H9 (cell line): ENCODE measurements around the gene DAZAP2. TPM values are rescaled to one million over a fixed set of nuclear protein-coding genes. Genes with fewer than 3 reads are reported as not detected.

Experiments used
- DNase-seq: peaks from one replicate; pipeline ENCODE4 v3.0.0-alpha.2; 2017
- H2AFZ ChIP-seq: one replicate; pipeline ENCODE4 v1.6.1; 2013; ENCODE audit warnings: mild to moderate bottlenecking, low read length, control low read depth, moderate library complexity
- H2AK5ac ChIP-seq: 2 replicates; pipeline ENCODE4 v1.6.1; 2013; ENCODE audit warnings: low read length, control low read depth, mixed read lengths; ENCODE audit not compliant: insufficient read length
- H2BK120ac ChIP-seq: one replicate; pipeline ENCODE4 v1.6.1; 2013; ENCODE audit warnings: low read depth, mild to moderate bottlenecking, low read length, control low read depth, inconsistent platforms; ENCODE audit not compliant: poor library complexity, severe bottlenecking
- H2BK12ac ChIP-seq: 2 replicates; pipeline ENCODE4 v1.6.1; 2013; ENCODE audit warnings: low read length, control low read depth, mixed read lengths, low read depth; ENCODE audit not compliant: insufficient read length
- H2BK15ac ChIP-seq: 2 replicates; pipeline ENCODE4 v1.6.1; 2013; ENCODE audit warnings: low read depth, low read length, control low read depth
- H2BK20ac ChIP-seq: one replicate; pipeline ENCODE4 v1.6.1; 2013; ENCODE audit warnings: low read depth, mild to moderate bottlenecking, low read length, control low read depth, inconsistent platforms; ENCODE audit not compliant: poor library complexity, severe bottlenecking
- H2BK5ac ChIP-seq: 2 replicates; pipeline ENCODE4 v1.6.1; 2013; ENCODE audit warnings: low read length, control low read depth, mixed read lengths; ENCODE audit not compliant: insufficient read length
- H3K14ac ChIP-seq: 2 replicates; pipeline ENCODE4 v1.6.1; 2013; ENCODE audit warnings: low read length, control low read depth; ENCODE audit not compliant: insufficient read depth
- H3K18ac ChIP-seq: 2 replicates; pipeline ENCODE4 v1.6.1; 2013; ENCODE audit warnings: low read depth, mild to moderate bottlenecking, mixed read lengths, low read length, control low read depth; ENCODE audit not compliant: insufficient read length
- H3K23ac ChIP-seq: 2 replicates; pipeline ENCODE4 v1.6.1; 2013; ENCODE audit warnings: low read length, control low read depth, mixed read lengths, low read depth; ENCODE audit not compliant: insufficient read length
- H3K23me2 ChIP-seq: 2 replicates; pipeline ENCODE4 v1.6.1; 2013; ENCODE audit warnings: low read depth, mild to moderate bottlenecking, mixed read lengths, low read length, control low read depth; ENCODE audit not compliant: insufficient read length, poor library complexity, severe bottlenecking
- H3K27ac ChIP-seq: 2 replicates; pipeline ENCODE4 v1.5.1; 2013; ENCODE audit warnings: low read length, control low read depth, mixed read lengths, low read depth; ENCODE audit not compliant: insufficient read length
- H3K27me3 ChIP-seq: 2 replicates; pipeline ENCODE4 v1.6.1; 2013; ENCODE audit warnings: low read length, control low read depth, inconsistent platforms; ENCODE audit not compliant: insufficient read depth
- H3K4ac ChIP-seq: 2 replicates; pipeline ENCODE4 v1.6.1; 2013; ENCODE audit warnings: low read depth, mild to moderate bottlenecking, control low read depth, inconsistent platforms, low read length, moderate library complexity
- H3K4me1 ChIP-seq: 2 replicates; pipeline ENCODE4 v1.6.1; 2013; ENCODE audit warnings: low read length, control low read depth, inconsistent platforms; ENCODE audit not compliant: insufficient read depth
- H3K4me2 ChIP-seq: 2 replicates; pipeline ENCODE4 v1.6.1; 2013; ENCODE audit warnings: low read length, control low read depth, mixed read lengths; ENCODE audit not compliant: insufficient read length, insufficient read depth
- H3K56ac ChIP-seq: 2 replicates; pipeline ENCODE4 v1.6.1; 2013; ENCODE audit warnings: low read depth, mild to moderate bottlenecking, mixed read lengths, low read length, control low read depth; ENCODE audit not compliant: insufficient read length
- H3K79me1 ChIP-seq: 2 replicates; pipeline ENCODE4 v1.6.1; 2013; ENCODE audit warnings: low read depth, mild to moderate bottlenecking, moderate library complexity, low read length, control low read depth, inconsistent platforms; ENCODE audit not compliant: insufficient read depth, poor library complexity, severe bottlenecking
- H3K79me2 ChIP-seq: 2 replicates; pipeline ENCODE4 v1.6.1; 2013; ENCODE audit warnings: low read length, control low read depth, inconsistent platforms; ENCODE audit not compliant: insufficient read depth
- H3K9ac ChIP-seq: 2 replicates; pipeline ENCODE4 v1.6.1; 2013; ENCODE audit warnings: low read length, control low read depth, mixed read lengths; ENCODE audit not compliant: insufficient read length; ENCODE audit errors: extremely low read depth
- H3K9me3 ChIP-seq: one replicate; pipeline ENCODE4 v1.6.1; 2013; ENCODE audit warnings: low read depth, low read length, inconsistent platforms; ENCODE audit not compliant: control insufficient read depth
- H3T11ph ChIP-seq: one replicate; pipeline ENCODE4 v1.6.1; 2013; ENCODE audit warnings: mild to moderate bottlenecking, low read length, control low read depth, inconsistent platforms
- H4K20me1 ChIP-seq: one replicate; pipeline ENCODE4 v1.6.1; 2013; ENCODE audit not compliant: control insufficient read depth, insufficient read length, insufficient read depth
- H4K5ac ChIP-seq: 2 replicates; pipeline ENCODE4 v1.6.1; 2013; ENCODE audit warnings: low read depth, mild to moderate bottlenecking, mixed read lengths, low read length, control low read depth; ENCODE audit not compliant: insufficient read length
- H4K8ac ChIP-seq: replicated peaks from 2 replicates; pipeline ENCODE4 v1.6.1; 2013; ENCODE audit warnings: low read length, control low read depth, mixed read lengths, low read depth; ENCODE audit not compliant: insufficient read length
- H4K91ac ChIP-seq: 2 replicates; pipeline ENCODE4 v1.6.1; 2013; ENCODE audit warnings: low read depth, mild to moderate bottlenecking, moderate library complexity, mixed read lengths, low read length, control low read depth; ENCODE audit not compliant: insufficient read length
- H3K27ac Mint-ChIP-seq, 3 experiments: 2 replicates in 2 of 3; 3 replicates in 1 of 3; pipeline ENCODE4 v1.8.0; 2020 to 2021; ENCODE audit warnings: mixed read lengths in 3 of 3, mild to moderate bottlenecking in 1 of 3, moderate library complexity in 1 of 3
- H3K27me3 Mint-ChIP-seq: 2 replicates; pipeline ENCODE4 v1.8.0; 2021; ENCODE audit warnings: low read depth, mild to moderate bottlenecking, moderate library complexity, mixed read lengths
- H3K36me3 Mint-ChIP-seq, 3 experiments: 2 replicates in 2 of 3; 3 replicates in 1 of 3; pipeline ENCODE4 v1.8.0; 2020 to 2021; ENCODE audit warnings: low read depth in 3 of 3, mixed read lengths in 3 of 3; ENCODE audit not compliant: insufficient read depth in 1 of 3
- H3K4me1 Mint-ChIP-seq, 2 experiments: 2 replicates each; pipeline ENCODE4 v1.8.0; 2020; ENCODE audit warnings: mixed read lengths in 2 of 2
- H3K4me3 Mint-ChIP-seq, 2 experiments: 2 replicates in 1 of 2; 3 replicates in 1 of 2; pipeline ENCODE4 v1.8.0; 2020 to 2021; ENCODE audit warnings: mild to moderate bottlenecking in 2 of 2, mixed read lengths in 2 of 2, moderate library complexity in 1 of 2
- H3K9me3 Mint-ChIP-seq, 2 experiments: 2 replicates in 1 of 2; 3 replicates in 1 of 2; pipeline ENCODE4 v1.8.0; 2020; ENCODE audit warnings: mild to moderate bottlenecking in 2 of 2, mixed read lengths in 2 of 2, moderate library complexity in 1 of 2
- CTCF ChIP-seq: fragments of 200-600 bp; sonication (generic); conservative IDR thresholded peaks from 3 replicates; pipeline ENCODE4 v1.8.0; 2021; ENCODE audit warnings: antibody characterized with exemption, mild to moderate bottlenecking
- WGBS: extraction: QIAGEN DNeasy Blood & Tissue Kit; methylation state at CpG from one replicate; pipeline ENCODE4 v1.1.7; 2013; ENCODE audit warnings: missing lambda C conversion rate, low lambda C conversion rate, mixed read lengths; ENCODE audit not compliant: insufficient read length; ENCODE audit errors: extremely low coverage; 5-methylcytosine and 5-hydroxymethylcytosine counted together
- total RNA-seq: library from RNA; stranded (reverse); gene quantifications from 2 replicates; pipeline ENCODE4 v1.2.1, GENCODE V29; 2021

DAZAP2 gene
- total RNA-seq, 1 experiment from 2014 or later: 23.6 TPM

GRCh38 chr12:51217133-51217967, 21.3 kb upstream of the DAZAP2 start:
- H3K27me3 ChIP-seq: no peaks in the 10 kb centered on the region

More at GRCh38 chr12:51217133-51217967, 21.3 kb upstream of the DAZAP2 start:
- Histone ChIP-seq H3K23ac (no peak overlapping the region), H2BK5ac (no peak overlapping the region), H3K79me2 (no peaks in the 10 kb centered on the region), H4K5ac (no peak overlapping the region), H2BK20ac (peak overlapping the region; percentile 97), H3K23me2 (peaks cover 15% of the 10 kb centered on the region), H3K14ac (peak overlapping the region; percentile 93), H3K79me1 (no peaks in the 10 kb centered on the region), H2AFZ (no peak overlapping the region), H3K18ac (peak overlapping the region; percentile 62), H3K56ac (no peak overlapping the region), H2AK5ac (no peak overlapping the region), H3K9ac (peak overlapping the region; percentile 23), H3K4me2 (peak overlapping the region; percentile 81), H3K9me3 (no peaks in the 10 kb centered on the region), H3K4me1 (no peaks in the 10 kb centered on the region; the same call in 1 of the 2 replicates), H3T11ph (no peak overlapping the region), H3K27ac (no peak overlapping the region), H2BK12ac (no peak overlapping the region), H3K4ac (no peak overlapping the region; the same call in 1 of the 2 replicates), H4K8ac (no peak overlapping the region), H4K20me1 (no peaks in the 10 kb centered on the region), H2BK15ac (no peak overlapping the region), H4K91ac (no peak overlapping the region), H2BK120ac (peak overlapping the region; percentile 84)
- no peaks in the 10 kb centered on the region for H3K27me3 Mint-ChIP-seq
- H3K4me1 Mint-ChIP-seq: peaks cover 18% of the 10 kb centered on the region in 2 experiments
- H3K27ac Mint-ChIP-seq: no peak overlapping the region; a peak in 1 of 7 replicates
- DNase-seq: peak; percentile 73
- H3K36me3 Mint-ChIP-seq: peaks cover 0 to 10% (median 5%) of the 10 kb centered on the region in 3 experiments; a peak in 4 of 7 replicates
- H3K9me3 Mint-ChIP-seq: no peaks in the 10 kb centered on the region
- no CpG with 5 or more reads among the region's 81 CpGs for WGBS
- TF ChIP-seq CTCF: peak; percentile 47; the same call in 2 of the 3 replicates
- H3K4me3 Mint-ChIP-seq: peak overlapping the region; percentile 73 to 78
